GM11168 (cell line): ENCODE results near the gene TMEM50A.
"Not testable (repeated sequence)": the region's sequence is repeated elsewhere in the genome, so short reads cannot be mapped to it uniquely, and the experiment has no call there.

Source experiments
- in situ Hi-C: fragments of 300-500 bp; cut with MboI; formaldehyde crosslinking; loops from one replicate; pipeline ENCODE4 v1.12.0; 2022; ENCODE audit warnings: low sequenced_read_pairs; ENCODE audit not compliant: unreplicated experiment

The TMEM50A gene

GRCh38 chr1:25338188-25338981, at the start of gene TMEM50A:
TSS of gene TMEM50A (plus strand) at chr1:25338334. CDS start at chr1:25340487, 2,153 bp downstream.
- in situ Hi-C loops, result no loop called here

GRCh38 chr1:25288573-25289101, 49.5 kb upstream of the TMEM50A start:
- in situ Hi-C loops, result not testable (repeated sequence)

GRCh38 chr1:25290043-25290442, 48.1 kb upstream of the TMEM50A start:
- in situ Hi-C loops, result loop anchor here (5.0 kb wide), 1 partner anchor 112 kb away; no protein-coding TSS in a partner anchor

GRCh38 chr1:25293426-25293825, 44.7 kb upstream of the TMEM50A start:
- in situ Hi-C loops, result loop anchor here (5.0 kb wide), 1 partner anchor 109 kb away; no protein-coding TSS in a partner anchor

- in situ Hi-C loops, result loop anchor here (5.0 kb wide), 1 partner anchor 107 kb away; no protein-coding TSS in a partner anchor
Observed at GRCh38 chr1:25294889-25295826, 43.0 kb upstream of the TMEM50A start.

GRCh38 chr1:25296501-25296900, 41.6 kb upstream of the TMEM50A start:
- in situ Hi-C loops, result not testable (repeated sequence)

- in situ Hi-C loops, result not testable (repeated sequence)
Observed at GRCh38 chr1:25300729-25301128, 37.4 kb upstream of the TMEM50A start.

- in situ Hi-C loops, result not testable (repeated sequence)
Observed at GRCh38 chr1:25302330-25302729, 35.8 kb upstream of the TMEM50A start.

- in situ Hi-C loops, result not testable (repeated sequence)
Observed at GRCh38 chr1:25304936-25305335, 33.2 kb upstream of the TMEM50A start.

- in situ Hi-C loops, result not testable (repeated sequence)
Observed at GRCh38 chr1:25308168-25308567, 30.0 kb upstream of the TMEM50A start.

- in situ Hi-C loops, result not testable (repeated sequence)
Observed at GRCh38 chr1:25309085-25309484, 29.0 kb upstream of the TMEM50A start.

- in situ Hi-C loops, result not testable (repeated sequence)
Observed at GRCh38 chr1:25309486-25309885, 28.6 kb upstream of the TMEM50A start.

- in situ Hi-C loops, result not testable (repeated sequence)
Observed at GRCh38 chr1:25312806-25313470, 25.2 kb upstream of the TMEM50A start.

- in situ Hi-C loops, result not testable (repeated sequence)
Observed at GRCh38 chr1:25320314-25320938, 17.7 kb upstream of the TMEM50A start.

GRCh38 chr1:25322127-25322526, 16.0 kb upstream of the TMEM50A start:
- in situ Hi-C loops, result not testable (repeated sequence)

GRCh38 chr1:25324407-25324806, 13.7 kb upstream of the TMEM50A start:
- in situ Hi-C loops, result not testable (repeated sequence)

- in situ Hi-C loops, result not testable (repeated sequence)
Observed at GRCh38 chr1:25327864-25328790, 10.0 kb upstream of the TMEM50A start.

- in situ Hi-C loops, result not testable (repeated sequence)
Observed at GRCh38 chr1:25328791-25329185, 9.3 kb upstream of the TMEM50A start.
